ACHN (cell line): ENCODE data around the gene ELOVL4.
A peak's percentile ranks its signal among the peaks of the same experiment; 100 is the strongest.

Experiments used
- DNase-seq: peaks from one replicate; pipeline ENCODE4 v3.0.0-alpha.2; 2015
- in situ Hi-C: cut with HindIII; loops from 2 replicates; pipeline ENCODE4 v1.10.0; 2017; ENCODE audit warnings: low sequenced_read_pairs, low pct_ligation_motif_present, low pct_unique_long_range_greater_than_20kb

The ELOVL4 gene

GRCh38 chr6:79947191-79948186 is at the start of gene ELOVL4:
TSS of gene ELOVL4 (minus strand) at chr6:79947553. CDS start at chr6:79947279, 274 bp downstream.
- DNase-seq, result peak; percentile 58
- in situ Hi-C loops, result no loop called here

GRCh38 chr6:79993911-79994309 is 46.6 kb upstream of the ELOVL4 start:
- no peak for DNase-seq
- in situ Hi-C loops, result no loop called here

GRCh38 chr6:79993012-79993910 is 45.9 kb upstream of the ELOVL4 start:
- DNase-seq, result no peak
- in situ Hi-C loops, result no loop called here

GRCh38 chr6:79989641-79990040 is 42.3 kb upstream of the ELOVL4 start:
- in situ Hi-C loops, result no loop called here
- no peak for DNase-seq

GRCh38 chr6:79985128-79985527 is 37.8 kb upstream of the ELOVL4 start:
- in situ Hi-C loops, result no loop called here
- no peak for DNase-seq

GRCh38 chr6:79984261-79984660 is 36.9 kb upstream of the ELOVL4 start:
- DNase-seq, result peak; percentile 63
- in situ Hi-C loops, result no loop called here

- in situ Hi-C loops, result no loop called here
- DNase-seq, result no peak
Measured at GRCh38 chr6:79981652-79982051, 34.3 kb upstream of the ELOVL4 start.

GRCh38 chr6:79971193-79971592 is 23.8 kb upstream of the ELOVL4 start:
- no peak for DNase-seq
- in situ Hi-C loops, result no loop called here

- in situ Hi-C loops, result no loop called here
- DNase-seq, result no peak
Measured at GRCh38 chr6:79969784-79970183, 22.4 kb upstream of the ELOVL4 start.

GRCh38 chr6:79967178-79967577 is 19.8 kb upstream of the ELOVL4 start:
- no peak for DNase-seq
- in situ Hi-C loops, result no loop called here

GRCh38 chr6:79964607-79965081 is 17.3 kb upstream of the ELOVL4 start:
- in situ Hi-C loops, result no loop called here
- DNase-seq, result no peak

- in situ Hi-C loops, result no loop called here
Measured at GRCh38 chr6:79954849-79955248, 7.5 kb upstream of the ELOVL4 start.

GRCh38 chr6:79949233-79949632 is 1.9 kb upstream of the ELOVL4 start:
- in situ Hi-C loops, result no loop called here
- peak; percentile 79 for DNase-seq

More at GRCh38 chr6:79954849-79955248, 7.5 kb upstream of the ELOVL4 start:
- no peak for DNase-seq

- DNase-seq, result peak; percentile 29
Measured at GRCh38 chr6:79946272-79947190, 822 bp downstream of the ELOVL4 start.

GRCh38 chr6:79943133-79943532 is 4.2 kb downstream of the ELOVL4 start:
- DNase-seq, result no peak
- in situ Hi-C loops, result no loop called here

More at GRCh38 chr6:79946272-79947190, 822 bp downstream of the ELOVL4 start:
- in situ Hi-C loops, result no loop called here

GRCh38 chr6:79941489-79942151 is 5.7 kb downstream of the ELOVL4 start:
- no peak for DNase-seq
- in situ Hi-C loops, result no loop called here

GRCh38 chr6:79928478-79928998 is 18.8 kb downstream of the ELOVL4 start:
- DNase-seq, result no peak
- in situ Hi-C loops, result no loop called here
